ENCODE measurements around the gene SPIRE2.
"Not testable (repeated sequence)": the region's sequence is repeated elsewhere in the genome, so short reads cannot be mapped to it uniquely, and the experiment has no call there.

Gene SPIRE2

DNA sequence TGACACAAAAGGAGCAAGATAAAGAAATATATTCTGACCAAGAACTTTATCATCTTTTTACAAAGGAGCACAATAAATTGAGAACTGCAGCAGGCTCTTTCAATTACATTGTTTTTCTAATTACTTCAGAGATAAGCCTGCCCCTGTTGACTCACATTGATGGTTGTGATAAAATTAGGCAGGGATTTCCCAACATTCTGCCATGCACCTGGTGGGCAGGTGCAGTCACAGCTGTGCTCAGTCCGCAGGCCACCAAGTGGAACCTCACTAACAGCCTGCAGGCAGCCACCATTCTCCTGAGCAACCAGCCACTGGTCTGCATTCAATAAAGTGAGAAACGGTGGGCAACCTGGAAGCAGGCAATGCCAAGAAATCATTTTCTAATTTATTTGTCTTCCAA lies 17.0 kb upstream of the SPIRE2 start:
- no peak for DNase-seq (ENCODE audit: low read depth)

DNA sequence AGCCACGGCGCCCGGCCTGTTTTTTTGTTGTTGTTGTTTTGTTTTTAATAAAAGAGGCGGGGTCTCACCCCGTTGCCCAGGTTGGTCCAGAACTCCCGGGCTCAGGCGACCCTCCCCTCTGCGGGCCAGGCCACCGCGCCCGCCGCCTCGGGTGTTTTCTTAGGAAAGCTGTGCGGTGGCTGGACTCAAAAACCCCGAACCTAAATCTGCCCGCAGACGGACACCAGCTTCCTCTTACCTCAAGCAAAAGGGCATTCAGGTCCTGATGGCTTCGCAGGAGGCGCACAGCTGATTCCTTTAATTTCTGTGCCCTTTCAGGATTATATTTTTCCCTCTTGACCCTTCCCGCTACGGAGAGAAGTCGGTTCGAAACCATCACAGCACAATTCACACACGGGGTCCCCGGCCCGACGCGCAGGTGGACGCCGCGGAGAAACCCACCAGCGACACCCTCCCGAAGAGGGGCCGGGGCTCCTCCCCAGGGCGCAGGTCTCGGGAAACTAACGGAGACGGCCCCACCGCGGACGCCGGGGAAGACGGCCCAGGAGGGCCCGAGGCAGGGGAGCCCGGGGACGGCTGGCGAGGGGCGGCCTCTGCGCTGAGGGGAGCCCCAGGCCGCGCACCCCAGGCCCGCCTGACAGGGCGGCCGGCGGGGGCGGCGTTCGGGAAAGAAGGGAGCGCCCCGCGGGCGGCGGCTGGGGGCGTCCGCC lies 12.5 kb upstream of the SPIRE2 start:
- no peak for DNase-seq (ENCODE audit: low read depth)

DNA sequence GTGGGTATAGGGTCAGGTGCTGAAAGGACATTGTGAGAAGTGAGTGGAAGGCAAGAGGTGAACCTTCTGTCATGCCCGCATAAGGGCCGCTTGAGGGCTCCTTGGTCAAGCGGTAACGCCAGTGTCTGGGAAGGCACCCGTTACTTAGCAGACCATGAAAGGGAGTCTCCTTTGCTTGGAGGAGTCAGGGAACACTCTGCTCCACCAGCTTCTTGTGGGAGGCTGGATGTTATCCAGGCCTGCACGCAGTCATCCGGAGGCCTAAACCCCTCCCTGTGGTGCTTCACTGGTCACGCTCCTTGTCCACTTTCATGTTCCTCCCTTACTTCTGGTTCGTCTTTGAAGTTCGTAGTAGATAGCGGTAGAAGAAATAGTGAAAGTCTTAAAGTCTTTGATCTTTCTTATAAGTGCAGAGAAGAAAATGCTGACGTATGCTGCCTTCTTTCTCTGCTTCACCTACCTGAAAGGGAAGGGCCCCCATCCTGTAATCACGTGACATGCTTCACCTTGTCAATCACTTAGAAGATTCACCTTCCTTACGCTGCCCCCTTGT lies 9.3 kb upstream of the SPIRE2 start:
- not testable (repeated sequence) for DNase-seq (ENCODE audit: low read depth)

DNA sequence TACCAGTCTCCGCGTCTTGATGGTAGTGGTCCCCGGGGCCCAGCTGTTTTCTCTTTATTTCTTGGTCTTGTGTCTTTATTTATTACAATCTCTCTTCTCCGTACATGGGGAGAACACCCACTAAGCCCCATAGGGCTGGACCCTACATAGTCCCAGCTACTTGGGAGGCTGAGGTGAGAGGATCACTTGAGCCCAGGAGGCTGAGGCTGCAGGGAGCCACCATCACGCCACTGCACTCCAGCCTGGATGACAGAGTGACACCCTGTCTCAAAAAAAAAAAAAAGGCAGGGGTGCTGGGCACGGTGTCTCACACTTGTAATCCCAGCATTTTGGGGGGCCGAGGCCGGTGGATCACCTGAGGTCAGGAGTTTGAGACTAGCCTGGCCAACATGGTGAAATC lies 8.8 kb upstream of the SPIRE2 start:
- not testable (repeated sequence) for DNase-seq (ENCODE audit: low read depth)

DNA sequence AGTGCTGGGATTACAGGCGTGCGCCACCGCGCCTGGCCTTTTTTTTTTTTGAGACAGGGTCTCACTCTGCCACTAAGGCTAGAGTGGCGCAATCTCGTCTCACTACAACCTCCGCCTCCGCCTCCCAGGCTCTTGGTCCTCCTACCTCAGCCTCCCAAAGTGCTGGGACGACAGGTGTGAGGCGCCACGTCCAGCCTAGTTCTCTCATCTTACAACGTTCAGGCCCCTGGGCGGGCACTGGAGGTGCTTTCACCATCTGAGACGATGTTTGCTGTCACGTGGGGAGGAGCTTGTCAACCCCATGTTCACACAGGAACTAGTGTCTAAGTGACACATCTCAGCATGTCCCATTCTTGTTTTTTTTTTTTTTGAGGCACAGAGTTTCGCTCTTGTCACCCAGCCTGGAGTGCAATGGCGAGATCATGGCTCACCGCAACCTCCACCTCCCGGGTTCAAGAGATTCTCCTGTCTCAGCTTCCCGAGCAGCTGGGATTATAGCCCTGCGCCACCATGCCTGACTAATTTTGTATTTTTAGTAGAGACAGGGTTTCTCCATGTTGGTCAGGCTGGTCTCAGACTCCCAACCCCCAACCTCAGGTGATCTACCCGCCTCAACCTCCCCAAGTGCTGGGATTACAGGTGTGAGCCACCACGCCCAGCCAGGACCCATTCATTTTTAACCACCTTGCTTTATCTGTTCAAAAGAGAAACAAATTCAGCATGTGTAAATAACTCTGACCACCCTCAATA lies 6.7 kb upstream of the SPIRE2 start:
- DNase-seq (ENCODE audit: low read depth) = no peak

DNA sequence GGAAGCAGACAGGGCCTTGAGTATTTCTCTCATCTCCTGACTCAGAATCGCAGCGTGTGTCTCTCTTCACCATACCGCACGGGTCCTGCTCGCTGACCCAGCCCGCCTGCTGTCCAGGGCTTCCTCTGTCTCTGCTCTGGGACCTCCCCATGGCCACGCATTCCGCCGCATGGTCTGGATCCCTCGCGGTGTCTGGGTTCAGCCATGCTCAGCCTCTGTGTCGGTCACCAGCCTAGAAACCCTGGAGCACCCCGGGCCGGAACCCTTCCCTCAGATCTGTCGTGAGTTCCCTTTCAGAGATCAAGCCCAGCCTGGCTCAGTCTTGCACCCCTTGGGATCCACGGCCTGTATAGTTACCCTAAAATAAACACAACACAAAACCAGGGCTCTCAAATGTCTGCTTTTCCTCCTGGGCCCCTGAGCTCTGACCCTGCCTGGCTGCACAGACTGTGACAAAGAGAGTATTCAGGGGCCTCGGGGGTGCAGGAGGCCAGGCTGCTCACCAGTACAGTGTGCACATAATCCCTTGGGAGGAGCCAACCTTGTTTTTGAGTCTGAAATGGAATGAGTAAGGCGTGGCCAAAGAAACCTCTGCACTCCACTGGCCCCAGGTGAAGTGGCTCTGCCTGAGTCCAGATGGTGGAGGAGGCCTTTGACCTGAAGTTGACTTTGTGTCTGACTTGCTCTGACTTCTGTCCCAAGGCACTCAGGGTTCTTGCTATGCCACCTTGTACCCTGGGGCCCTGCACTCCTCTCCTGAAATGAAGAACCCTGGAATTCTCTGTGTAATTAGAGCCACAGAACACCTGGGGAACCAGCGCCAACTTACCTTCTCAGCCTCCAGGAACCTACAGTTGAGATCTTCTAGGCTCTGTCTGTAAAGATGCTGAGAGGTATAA lies 5.8 kb upstream of the SPIRE2 start:
- DNase-seq (ENCODE audit: low read depth) = no peak

DNA sequence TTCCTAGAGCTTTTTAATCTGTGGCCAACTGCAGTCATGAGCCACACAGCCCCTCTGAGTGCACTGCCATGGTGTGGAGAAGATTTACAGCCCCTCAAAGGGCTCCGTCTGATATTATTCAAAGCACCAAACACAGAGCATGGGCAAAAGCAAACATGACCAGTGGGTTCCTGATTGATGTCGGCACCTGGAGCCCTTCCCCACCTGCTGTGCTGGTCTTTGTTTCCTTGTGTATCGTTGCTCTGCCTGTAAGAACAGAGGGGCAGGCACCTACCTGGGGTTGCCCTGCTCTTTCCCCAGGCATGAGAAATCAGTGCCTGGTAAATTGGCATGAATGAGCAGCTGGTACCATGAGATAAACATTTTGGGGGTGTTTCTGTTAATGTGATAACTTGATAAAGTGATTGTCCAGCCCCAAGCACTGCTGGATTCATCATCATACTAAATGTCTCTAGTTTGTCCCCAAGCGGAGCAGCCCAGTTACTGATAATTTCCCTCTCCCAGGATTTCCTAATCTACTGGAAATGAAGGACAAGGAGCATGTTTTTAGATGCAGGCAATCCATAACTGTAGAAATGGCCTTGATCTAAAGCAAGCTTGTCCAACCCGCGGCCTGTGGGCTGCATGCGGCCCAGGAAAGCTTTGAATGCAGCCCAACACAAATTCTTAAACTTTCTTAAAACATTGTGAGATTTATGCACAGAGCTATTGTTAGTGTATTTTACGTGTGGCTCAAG lies 5.0 kb upstream of the SPIRE2 start:
- DNase-seq (ENCODE audit: low read depth) = no peak

DNA sequence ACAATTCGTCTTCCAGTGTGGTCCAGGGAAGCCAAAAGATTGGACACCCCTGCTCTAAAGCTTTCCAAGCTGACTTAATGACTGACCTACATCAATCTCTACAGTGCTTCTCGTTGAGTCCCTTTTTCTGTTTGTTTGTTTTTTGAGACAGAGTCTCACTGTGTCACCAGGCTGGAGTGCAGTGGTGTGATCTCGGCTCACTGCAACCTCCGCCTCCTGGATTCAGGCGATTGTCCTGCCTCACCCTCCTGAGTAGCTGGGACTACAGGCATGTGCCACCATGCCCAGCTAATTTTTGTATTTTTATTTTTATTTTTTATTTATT lies 4.5 kb upstream of the SPIRE2 start:
- DNase-seq (ENCODE audit: low read depth) = not testable (repeated sequence)

DNA sequence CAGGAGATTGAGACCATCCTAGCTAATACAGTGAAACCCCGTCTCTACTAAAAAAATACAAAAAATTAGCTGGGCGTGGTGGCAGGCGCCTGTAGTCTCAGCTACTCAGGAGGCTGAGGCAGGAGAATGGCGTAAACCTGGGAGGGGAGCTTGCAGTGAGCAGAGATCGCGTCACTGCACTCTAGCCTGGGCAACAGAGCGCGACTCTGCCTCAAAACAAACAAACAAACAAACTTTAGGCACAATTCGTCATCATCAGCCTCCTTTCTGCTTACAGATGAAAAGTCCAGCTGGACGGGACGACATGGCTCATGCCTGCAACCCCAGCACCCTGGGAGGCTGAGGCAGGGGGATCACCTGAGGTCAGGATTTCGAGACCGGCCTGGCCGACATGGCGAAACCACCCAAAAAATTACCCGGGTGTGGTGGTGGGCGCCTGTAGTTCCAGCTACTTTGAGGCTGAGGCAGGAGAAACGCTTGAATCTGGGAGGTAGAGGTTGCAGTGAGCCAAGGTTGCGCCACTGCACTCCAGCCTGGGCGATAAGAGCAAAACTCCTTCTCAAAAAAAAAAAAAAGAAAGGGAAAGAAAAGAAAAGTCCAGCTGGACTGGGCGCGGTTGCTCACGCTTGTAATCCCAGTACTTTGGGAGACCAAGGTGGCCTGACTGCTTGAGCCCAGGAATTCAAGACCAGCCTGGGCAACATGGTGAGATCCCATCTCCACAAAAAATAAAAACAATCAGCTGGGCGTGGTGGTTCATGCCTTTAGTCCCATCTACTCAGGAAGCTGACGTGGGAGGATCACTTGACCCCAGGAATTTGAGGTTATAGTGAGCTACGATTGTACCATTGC lies 1.5 kb upstream of the SPIRE2 start:
- DNase-seq (ENCODE audit: low read depth) = no peak

DNA sequence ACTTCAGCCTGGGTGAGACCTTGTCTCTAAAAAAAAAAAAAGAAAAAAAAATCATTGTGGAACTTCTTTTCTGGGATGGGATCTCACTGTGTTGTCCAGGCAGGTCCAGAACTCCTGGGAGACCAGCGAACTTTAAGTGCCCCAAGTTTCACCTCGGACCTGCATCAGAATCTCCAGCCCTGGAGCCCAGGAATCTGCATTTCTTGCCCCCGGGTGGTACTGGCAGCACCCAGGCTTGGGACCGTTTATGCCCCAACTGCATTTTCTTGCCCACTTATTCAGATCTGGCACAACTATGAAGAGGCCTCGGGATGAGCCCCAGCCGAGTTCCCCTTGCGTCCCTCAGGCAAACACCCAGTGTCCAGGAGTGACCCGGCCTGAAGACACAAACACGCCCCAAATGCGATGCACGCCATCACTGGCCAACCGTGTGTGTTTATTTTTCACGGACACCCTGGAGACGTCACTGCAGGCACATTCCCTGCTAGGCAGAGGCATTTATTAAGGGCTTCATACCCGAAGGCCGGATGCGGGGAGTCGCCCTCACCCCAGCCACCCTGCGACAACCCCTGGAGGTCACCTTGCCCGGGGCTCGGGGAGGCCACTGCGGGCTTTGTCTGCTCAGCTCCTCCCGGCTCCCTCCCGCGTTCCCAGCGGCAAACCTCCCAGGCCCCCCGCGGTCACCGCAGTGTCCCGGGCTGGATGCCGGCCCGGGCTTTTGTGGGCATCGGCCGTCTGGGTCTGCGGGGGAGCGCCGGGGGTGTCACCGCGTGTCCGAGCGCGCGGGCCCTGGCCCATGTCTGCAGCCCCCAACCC lies 684 bp upstream of the SPIRE2 start:
- DNase-seq (ENCODE audit: low read depth) = no peak

DNA sequence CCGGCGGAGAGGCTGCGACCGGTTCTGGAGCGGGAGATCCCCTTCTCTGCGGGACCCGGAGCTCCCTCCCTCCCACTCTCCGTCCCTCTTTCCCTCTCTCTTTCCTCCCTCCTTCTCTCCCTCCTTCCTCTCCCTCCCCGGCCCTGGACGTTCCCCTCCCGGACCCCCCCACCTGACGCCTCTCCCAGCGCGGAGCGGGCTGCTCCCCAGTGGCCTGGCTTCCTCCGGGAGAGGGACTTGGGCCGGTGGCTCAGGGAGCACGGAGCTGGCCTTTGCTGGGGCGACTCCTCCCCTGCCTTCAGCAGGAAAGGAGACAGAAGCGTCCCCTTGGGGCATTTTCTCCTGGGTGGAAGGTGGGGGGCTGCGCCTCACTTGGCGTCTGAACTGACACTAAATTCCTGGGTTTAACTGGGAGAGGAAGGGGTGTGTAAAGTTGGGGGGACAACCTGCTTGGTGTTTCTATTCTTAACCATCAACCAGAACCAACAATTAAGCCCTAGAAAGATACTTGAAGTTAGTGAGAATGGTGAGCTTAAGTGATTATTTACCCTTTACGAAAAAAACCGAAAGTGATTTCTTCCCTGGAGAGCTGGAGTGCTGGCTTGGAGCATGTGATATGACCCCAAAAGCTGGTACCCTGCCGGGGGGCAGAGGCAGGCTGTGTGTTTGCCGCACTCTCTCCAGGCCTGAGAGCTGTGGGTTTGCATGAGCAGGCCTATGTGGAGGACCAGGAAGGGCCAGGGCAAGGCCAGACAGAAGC lies 775 bp downstream of the SPIRE2 start:
- no peak for DNase-seq (ENCODE audit: low read depth)

DNA sequence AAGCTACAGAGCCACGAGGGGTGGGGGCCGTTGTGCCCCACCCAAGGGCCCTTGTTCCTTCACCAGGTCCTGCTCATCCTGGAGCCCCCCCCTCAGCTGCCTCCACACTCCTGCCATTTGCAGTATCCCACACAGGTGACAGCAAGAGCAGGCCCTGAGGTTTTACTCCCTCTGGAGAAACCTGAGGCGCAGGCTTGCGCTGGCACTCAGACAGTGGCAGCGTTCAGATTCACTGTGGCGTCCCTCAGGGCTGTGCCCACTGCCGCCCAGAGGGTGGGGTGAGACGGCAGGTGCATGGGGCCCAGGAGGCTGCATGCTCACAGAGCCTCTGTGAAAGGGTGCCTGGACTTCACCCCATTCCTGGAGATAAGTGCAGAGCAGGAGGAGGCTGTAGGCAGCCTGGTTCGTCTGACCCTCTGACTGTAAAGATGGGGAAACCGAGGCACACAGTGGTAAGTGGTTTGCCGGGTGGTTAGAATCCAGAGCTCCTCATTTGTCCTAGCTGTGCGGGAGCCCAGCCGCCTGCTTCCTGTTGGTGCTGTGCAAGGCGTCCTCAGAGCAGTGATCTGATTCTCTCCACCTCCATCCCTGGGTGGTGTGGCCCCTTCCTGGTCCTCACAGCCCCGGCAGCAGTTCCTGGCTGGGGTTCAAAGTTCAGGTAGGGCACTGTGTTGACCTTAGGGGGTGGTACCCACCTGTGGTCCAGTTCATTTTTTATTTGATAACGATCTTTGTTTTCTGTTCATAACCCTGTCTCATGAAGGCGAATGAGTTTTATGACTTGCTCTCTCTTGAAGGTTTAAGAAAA lies 1.6 kb downstream of the SPIRE2 start:
- no peak for DNase-seq (ENCODE audit: low read depth)

DNA sequence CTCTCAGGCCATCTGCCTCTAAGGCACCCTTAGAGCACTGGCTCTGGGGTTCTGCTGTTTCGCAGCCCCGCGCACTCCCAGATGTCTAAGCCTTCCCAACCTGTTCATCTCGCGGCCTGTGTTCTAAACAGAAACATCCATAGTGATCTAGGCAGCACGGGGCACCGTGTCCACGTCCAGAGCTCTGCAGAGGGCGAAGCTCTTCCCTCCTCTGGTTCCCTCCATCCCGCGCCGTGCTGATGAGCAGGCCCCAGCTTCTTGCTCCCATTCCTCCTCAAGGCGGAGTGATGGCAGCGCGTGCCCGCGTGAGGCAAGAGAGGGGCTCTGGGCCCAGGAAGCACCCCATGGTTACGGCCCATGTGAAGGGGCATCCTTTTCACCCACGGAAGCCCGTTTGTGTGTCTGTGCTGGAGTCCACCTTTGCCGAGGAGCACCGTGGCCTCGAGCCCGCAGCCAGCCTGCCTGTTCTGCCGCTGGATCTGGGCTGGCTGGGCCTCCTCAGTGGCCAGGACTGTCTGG lies 3.6 kb downstream of the SPIRE2 start:
- no peak for DNase-seq (ENCODE audit: low read depth)

DNA sequence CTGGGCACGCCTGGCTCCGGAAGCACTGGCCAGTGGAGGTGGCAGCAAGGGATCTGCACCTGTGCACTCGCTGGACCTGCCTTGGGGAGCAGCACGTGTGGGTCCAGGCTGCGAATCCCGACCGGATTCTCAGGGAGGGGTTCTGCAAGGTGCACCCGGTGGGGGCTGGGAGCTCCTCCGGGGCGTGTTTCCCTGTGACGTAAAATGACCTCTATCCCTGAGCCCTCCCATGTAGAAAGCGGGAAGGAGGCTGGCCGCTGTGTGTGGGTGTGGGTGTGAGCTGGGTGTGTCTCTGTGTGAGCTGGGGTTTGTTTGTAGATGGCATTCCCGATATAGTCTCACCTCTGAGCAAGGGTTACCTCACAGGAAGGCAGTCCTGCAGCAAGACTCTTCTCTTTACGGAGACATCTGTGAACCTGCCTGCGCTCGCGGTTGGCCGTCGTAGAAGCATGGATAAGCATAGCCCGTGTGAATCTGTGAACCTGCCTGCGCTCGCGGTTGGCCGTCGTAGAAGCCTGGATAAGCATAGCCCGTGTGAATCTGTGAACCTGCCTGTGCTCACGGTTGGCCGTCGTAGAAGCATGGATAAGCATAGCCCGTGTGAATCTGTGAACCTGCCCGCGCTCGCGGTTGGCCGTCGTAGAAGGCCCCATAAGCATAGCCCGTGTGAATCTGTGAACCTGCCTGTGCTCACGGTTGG lies 5.5 kb downstream of the SPIRE2 start:
- DNase-seq (ENCODE audit: low read depth) = not testable (repeated sequence)

DNA sequence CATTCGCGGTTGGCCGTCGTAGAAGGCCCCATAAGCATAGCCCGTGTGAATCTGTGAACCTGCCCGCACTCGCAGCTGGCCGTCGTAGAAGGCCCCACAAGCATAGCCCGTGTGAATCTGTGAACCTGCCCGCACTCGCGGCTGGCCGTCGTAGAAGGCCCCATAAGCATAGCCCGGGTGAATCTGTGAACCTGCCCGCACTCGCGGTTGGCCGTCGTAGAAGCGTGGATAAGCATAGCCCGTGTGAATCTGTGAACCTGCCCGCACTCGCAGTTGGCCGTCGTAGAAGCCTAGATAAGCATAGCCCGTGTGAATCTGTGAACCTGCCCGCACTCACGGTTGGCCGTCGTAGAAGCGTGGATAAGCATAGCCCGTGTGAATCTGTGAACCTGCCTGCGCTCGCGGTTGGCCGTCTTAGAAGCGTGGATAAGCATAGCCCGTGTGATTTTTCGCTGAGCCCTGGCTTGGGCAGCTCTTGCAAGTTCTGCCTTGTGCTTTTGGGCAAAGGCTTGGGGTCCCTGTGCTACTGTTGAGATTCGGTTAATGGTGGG lies 6.6 kb downstream of the SPIRE2 start:
- not testable (repeated sequence) for DNase-seq (ENCODE audit: low read depth)

DNA sequence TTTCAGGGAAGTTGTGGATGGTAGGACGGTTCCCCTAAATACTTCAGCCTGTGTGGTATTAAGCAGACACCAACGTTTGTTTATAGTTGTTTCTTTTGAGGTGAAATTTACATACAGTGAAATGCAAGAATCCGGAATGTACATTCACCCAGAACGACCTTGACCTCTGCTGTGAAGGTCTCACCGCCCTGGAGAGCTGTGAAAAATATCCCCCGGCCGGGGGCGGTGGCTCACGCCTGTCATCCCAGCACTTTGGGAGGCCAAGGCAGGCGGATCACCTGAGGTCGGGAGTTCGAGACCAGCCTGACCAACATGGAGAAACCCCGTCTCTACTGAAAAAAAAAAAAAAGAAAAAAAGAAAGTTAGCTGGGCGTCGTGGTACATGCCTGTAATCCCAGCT lies 8.2 kb downstream of the SPIRE2 start:
- not testable (repeated sequence) for DNase-seq (ENCODE audit: low read depth)

DNA sequence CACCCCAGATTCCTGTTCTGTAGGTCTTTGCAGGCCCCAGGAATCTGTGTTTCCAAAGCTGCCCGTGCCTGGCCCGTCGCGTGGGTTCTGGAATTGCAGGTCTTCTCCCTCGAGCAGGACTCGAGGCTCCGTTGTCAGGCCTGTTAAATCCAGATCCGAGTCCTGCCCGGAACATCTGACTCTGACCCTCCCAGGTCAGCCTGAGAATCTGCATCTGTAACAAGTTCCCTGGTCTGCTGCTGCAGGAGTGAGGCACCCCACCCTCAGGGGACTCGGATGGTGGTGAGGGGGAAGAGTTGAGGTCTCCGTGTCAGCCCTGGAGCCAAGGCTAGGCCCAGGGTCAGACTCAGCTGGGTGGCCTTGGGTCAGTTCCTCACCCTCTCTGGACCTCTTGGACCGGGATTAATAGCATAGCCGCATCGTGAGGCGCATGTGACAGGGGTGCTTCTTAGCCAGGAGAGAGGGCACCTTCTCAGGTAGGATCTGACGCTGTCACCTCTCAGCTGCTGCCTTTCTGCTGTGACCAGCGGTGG lies 8.8 kb downstream of the SPIRE2 start:
- DNase-seq (ENCODE audit: low read depth) = no peak
